HG02981 (cell line): Measurements from ENCODE around the gene SLC39A7.

Experiments
- ATAC-seq: cut with Tn5 transposase; IDR thresholded peaks from one replicate; pipeline ENCODE4 v1.9.1; 2021; ENCODE audit warnings: mild to moderate bottlenecking, moderate library complexity; ENCODE audit not compliant: unreplicated experiment

Gene SLC39A7

DNA sequence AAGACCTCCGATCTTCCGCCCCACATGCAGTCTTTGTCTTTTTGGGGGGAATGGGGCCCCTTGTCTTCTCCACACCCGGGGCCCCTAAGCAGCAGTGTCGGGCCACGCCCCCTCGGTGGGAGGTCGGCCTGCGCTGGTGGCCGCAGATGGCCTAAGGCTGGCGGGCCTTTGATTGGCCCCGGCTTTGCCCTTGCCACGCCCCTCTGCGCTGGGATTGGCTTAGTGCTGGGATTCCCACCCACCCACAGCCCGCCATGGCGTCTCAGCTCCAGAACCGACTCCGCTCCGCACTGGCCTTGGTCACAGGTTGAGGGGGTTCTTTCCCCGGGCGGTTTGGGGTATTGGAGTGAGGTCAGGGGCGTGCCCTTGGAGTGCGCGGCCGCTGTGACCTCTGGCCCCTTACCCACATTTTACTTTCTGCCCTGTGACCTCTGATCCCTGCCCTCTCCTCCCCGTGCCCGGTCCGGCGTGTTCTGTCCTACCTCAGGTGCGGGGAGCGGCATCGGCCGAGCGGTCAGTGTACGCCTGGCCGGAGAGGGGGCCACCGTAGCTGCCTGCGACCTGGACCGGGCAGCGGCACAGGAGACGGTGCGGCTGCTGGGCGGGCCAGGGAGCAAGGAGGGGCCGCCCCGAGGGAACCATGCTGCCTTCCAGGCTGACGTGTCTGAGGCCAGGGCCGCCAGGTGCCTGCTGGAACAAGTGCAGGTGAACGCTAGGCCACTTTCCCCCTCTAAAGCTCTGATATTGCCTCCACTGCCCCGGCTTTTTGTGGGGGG lies 3.9 kb downstream of the SLC39A7 start, which contains the start of gene HSD17B8:
TSS of gene HSD17B8 (plus strand) at position 241 of the 776 bp plus-strand sequence. CDS start at position 255, 14 bp downstream.
- ATAC-seq = peak; percentile 40

- no peak for ATAC-seq
These were observed 4.7 kb downstream of the SLC39A7 start for GRCh38 chr6:33205191-33206026.

GRCh38 chr6:33206027-33206863 lies 5.6 kb downstream of the SLC39A7 start:
- ATAC-seq = no peak

GRCh38 chr6:33206864-33207551 lies 6.3 kb downstream of the SLC39A7 start:
- no peak for ATAC-seq

GRCh38 chr6:33207552-33208090 lies 7.0 kb downstream of the SLC39A7 start:
- ATAC-seq = no peak

- no peak for ATAC-seq
These were observed 7.7 kb downstream of the SLC39A7 start, which contains the start of gene RING1 for GRCh38 chr6:33208091-33208967. TSS of gene RING1 (plus strand) at chr6:33208500. CDS start at chr6:33208823, 323 bp downstream.

GRCh38 chr6:33209856-33210255 lies 9.2 kb downstream of the SLC39A7 start:
- no peak for ATAC-seq

DNA sequence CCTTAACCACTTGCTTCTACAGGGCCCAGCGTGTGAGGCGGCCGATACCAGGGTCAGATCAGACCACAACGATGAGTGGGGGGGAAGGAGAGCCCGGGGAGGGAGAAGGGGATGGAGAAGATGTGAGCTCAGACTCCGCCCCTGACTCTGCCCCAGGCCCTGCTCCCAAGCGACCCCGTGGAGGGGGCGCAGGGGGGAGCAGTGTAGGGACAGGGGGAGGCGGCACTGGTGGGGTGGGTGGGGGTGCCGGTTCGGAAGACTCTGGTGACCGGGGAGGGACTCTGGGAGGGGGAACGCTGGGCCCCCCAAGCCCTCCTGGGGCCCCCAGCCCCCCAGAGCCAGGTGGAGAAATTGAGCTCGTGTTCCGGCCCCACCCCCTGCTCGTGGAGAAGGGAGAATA lies 10.5 kb downstream of the SLC39A7 start:
- no peak for ATAC-seq

DNA sequence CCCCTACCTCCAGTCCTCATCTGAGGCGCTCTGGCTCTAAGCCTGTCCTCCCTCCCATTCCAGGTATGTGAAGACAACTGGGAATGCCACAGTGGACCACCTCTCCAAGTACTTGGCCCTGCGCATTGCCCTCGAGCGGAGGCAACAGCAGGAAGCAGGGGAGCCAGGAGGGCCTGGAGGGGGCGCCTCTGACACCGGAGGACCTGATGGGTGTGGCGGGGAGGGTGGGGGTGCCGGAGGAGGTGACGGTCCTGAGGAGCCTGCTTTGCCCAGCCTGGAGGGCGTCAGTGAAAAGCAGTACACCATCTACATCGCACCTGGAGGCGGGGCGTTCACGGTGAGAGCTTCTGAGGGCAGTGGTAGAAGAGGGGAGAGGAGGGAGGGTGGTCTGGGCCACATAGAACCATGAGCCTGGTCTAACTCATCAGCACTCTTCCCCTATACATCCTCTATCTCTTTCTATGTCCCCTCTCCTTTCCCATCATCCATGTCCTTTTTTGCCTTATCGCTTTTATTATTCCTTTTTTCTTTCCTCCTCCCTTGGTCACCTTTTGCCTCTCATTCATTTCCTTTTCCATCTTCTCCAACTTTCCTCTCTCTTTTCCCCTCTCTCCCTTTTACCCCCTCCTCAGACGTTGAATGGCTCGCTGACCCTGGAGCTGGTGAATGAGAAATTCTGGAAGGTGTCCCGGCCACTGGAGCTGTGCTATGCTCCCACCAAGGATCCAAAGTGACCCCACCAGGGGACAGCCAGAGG lies 11.2 kb downstream of the SLC39A7 start:
- no peak for ATAC-seq

DNA sequence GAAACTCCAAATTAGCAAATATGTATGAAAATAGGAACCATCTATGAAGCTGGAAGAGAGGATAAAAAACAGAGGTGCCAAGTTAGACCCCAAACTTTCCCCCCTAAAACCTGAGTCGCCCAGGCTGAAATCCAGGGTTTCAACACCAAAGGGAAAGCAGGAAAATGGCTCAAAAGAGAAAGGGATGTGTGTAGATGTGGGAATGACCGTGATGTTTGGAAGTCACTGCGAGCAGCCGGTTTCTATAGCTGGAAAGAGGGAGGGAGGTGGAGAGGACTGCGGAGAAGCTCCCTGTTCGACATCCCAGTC lies 12.1 kb downstream of the SLC39A7 start:
- no peak for ATAC-seq

DNA sequence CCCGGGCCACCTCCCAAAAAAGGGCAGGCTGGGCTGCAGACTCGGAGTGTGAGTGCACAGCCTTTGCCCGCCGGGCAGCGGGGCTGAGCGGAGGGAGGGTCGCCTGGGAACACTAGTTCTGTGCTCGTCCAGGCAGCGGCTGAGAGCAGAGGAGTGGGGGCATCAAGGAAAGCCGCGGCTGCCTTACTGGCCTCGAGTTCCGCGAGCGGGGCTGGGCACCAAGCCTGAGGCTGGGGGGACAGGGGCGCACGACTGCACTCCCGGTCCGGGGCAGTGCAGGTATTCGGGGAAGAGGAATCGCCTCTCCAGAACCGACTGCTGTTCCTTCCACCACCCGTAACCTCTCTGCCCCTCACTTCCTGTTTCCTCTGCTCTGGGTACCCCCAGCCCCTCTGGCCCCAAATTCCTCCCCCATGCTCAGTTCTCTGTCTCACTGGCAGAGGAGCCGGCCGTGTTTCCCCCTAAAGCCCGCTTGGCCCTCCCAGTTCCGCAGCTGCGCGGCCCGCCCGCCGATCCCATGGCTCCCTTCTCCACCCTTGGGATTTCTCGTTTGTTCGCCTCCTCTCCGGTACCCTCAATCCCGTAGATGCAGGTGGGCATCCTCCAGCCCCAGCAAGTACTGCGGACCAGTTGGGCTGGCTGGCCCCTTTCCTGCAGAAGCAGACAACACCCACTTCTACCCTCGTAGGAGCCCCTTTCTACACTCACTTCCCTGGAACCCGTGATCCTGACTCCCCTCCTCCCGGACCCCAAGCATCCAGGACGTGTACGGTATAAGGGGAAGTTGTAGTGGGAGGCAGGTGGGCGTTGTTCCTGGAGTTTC lies 12.7 kb downstream of the SLC39A7 start:
- no peak for ATAC-seq

DNA sequence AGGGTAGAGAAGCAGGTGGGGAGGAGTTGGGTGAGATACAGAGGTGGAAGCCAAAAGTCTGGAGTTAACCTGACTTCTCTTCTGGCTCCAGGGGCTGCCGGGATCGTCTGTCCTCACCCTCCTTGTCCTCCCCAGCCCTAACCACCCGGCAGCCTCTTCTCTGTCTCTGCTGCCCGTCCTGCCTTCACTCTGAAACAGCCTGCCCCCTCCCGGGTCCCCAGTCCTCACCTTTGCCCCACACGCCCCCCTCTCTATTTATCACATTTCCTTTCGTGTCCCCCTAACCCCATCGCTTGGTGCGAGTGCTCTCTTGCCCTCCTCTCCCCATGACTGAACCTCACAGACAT lies 13.3 kb downstream of the SLC39A7 start:
- no peak for ATAC-seq

DNA sequence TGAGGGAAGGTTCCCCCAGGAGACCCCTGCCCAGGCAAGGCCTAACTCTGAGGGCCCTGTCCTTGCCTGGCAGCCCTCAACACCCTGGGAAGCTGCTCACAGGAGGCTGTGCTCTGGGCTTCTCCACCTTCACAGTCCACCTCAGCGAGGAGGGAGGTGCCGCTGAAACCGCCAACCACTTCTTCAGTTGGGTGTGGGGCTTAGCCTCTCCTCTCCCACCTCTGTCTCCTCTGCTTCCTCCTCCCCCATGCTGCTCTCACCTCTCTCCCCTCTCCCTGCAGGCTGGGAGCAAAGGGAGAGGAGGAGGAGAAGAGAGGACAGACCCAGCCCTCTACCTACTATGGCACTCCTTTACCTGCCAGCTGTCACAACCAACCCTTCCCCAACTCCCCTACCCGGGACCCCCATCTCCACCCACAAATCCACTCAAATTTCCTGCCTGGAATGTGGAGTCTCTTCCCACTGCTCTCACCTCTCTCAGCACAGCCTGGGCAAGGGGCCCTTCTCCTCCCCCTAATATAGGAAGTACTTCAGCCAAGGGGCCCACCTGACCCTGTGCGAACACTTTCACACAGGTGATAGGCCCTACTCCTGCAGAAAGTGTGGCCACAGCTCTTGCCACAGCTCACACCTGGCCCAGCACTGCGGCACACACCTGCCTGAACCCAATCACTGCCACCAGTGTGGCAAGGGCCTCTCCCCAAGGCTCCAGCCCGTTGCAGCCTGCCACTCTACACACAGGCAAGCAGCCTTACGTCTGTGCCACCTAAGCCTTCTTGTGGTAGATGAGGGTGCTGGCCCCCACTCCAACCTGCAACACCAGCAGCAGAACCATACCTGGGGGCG lies 14.8 kb downstream of the SLC39A7 start:
- ATAC-seq = no peak

DNA sequence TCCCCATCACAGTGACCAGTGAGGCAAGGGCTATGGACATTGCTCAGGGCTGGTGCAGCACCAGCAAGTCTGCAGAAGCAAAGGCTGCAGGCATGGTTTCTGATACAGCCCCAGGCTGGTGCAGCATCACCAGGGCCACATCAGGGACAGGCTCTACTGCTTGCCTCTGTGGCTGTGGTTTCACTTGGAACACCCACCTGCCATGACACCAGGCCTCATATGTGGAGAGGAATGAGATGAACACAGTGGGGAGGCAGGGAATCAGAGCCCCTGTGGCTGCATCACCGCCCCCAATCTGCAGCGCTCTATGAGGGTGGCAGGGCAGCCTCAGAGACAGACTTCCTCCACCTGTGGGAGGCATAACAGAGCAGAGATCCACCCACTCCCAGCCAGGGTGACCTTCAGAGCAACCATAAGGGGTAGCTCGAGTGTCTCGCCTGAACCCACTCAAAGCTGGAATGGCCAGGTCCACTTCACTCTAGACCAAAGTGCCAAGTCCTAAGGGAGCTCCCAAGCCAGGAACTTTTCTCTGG lies 15.5 kb downstream of the SLC39A7 start:
- no peak for ATAC-seq

DNA sequence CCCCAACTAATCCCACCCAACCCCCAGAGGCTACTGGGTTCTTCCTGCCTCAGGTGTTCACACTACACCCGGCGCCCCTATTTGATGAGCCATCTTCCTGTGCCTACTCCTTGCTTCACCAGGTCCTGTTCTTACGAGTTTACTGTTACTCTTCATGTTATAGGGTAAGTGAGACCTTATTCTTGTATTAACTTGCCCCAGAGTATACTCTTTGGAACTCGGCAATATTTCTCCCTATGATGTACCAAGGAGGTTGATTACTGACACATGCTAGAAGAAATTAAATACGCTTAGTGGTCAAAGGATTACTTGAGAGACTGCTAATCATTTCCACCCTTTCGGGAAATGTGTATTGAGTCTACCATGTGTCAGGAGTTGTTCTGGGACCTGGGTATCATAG lies 16.6 kb downstream of the SLC39A7 start:
- ATAC-seq = no peak

- no peak for ATAC-seq
These were observed 17.0 kb downstream of the SLC39A7 start for GRCh38 chr6:33217681-33218080.
